Chondrocyte (in vitro differentiated cells): Measurements from ENCODE around the gene AGBL3. TPM values are rescaled to one million over a fixed set of nuclear protein-coding genes. Genes with fewer than 3 reads are reported as not detected.

Experiments
- DNase-seq: peaks from one replicate; pipeline ENCODE4 v3.0.0; 2021; ENCODE audit warnings: mixed read lengths, low spot score
- H3K27ac Mint-ChIP-seq: one replicate; pipeline ENCODE4 v1.8.0; 2021; ENCODE audit warnings: mild to moderate bottlenecking, moderate library complexity, mixed read lengths; ENCODE audit not compliant: unreplicated experiment
- H3K27me3 Mint-ChIP-seq: 2 replicates; pipeline ENCODE4 v1.8.0; 2021; ENCODE audit warnings: low read depth, mixed read lengths
- H3K36me3 Mint-ChIP-seq: 2 replicates; pipeline ENCODE4 v1.8.0; 2021; ENCODE audit warnings: low read depth, mixed read lengths
- H3K4me1 Mint-ChIP-seq: 2 replicates; pipeline ENCODE4 v1.8.0; 2021; ENCODE audit warnings: low read depth, mild to moderate bottlenecking, mixed read lengths
- H3K4me3 Mint-ChIP-seq: one replicate; pipeline ENCODE4 v1.8.0; 2021; ENCODE audit warnings: mild to moderate bottlenecking, moderate library complexity, mixed read lengths; ENCODE audit not compliant: unreplicated experiment
- H3K9me3 Mint-ChIP-seq: 2 replicates; pipeline ENCODE4 v1.8.0; 2021; ENCODE audit warnings: low read depth, mixed read lengths
- CTCF ChIP-seq: fragments of 200-600 bp; sonication (generic); IDR thresholded peaks from 2 replicates; pipeline ENCODE4 v1.5.0; 2021; ENCODE audit warnings: antibody characterized with exemption, mild to moderate bottlenecking, moderate library complexity
- total RNA-seq: library from RNA; stranded (reverse); gene quantifications from 3 replicates; pipeline ENCODE4 v1.2.1, GENCODE V29; 2021

AGBL3 gene
- total RNA-seq, 1 donor from 2014 or later, result 0.30 TPM

GRCh38 chr7:135178364-135178763, 192.1 kb downstream of the AGBL3 start:
- peaks cover 26% of the 10 kb centered on the region for H3K9me3 Mint-ChIP-seq
- H3K27ac Mint-ChIP-seq, result no peak overlapping the region
- no peaks in the 10 kb centered on the region for H3K27me3 Mint-ChIP-seq
- TF ChIP-seq CTCF, result no peak
- DNase-seq, result no peak
- H3K36me3 Mint-ChIP-seq, result peaks cover 26% of the 10 kb centered on the region
- no peak overlapping the region for H3K4me3 Mint-ChIP-seq
- H3K4me1 Mint-ChIP-seq, result no peaks in the 10 kb centered on the region

- TF ChIP-seq CTCF, result no peak
- no peak for DNase-seq
- H3K27ac Mint-ChIP-seq, result no peak overlapping the region
- no peak overlapping the region for H3K4me3 Mint-ChIP-seq
- H3K4me1 Mint-ChIP-seq, result no peaks in the 10 kb centered on the region
- H3K27me3 Mint-ChIP-seq, result no peaks in the 10 kb centered on the region
- peaks cover 32% of the 10 kb centered on the region for H3K9me3 Mint-ChIP-seq
- H3K36me3 Mint-ChIP-seq, result peaks cover 36% of the 10 kb centered on the region
Observed at GRCh38 chr7:135179321-135179925, 193.1 kb downstream of the AGBL3 start.

- H3K36me3 Mint-ChIP-seq, result peaks cover 38% of the 10 kb centered on the region
- DNase-seq, result no peak
- no peak for TF ChIP-seq CTCF
- H3K27me3 Mint-ChIP-seq, result no peaks in the 10 kb centered on the region
- H3K27ac Mint-ChIP-seq, result no peak overlapping the region
- no peaks in the 10 kb centered on the region for H3K4me1 Mint-ChIP-seq
- no peak overlapping the region for H3K4me3 Mint-ChIP-seq
- H3K9me3 Mint-ChIP-seq, result peaks cover 32% of the 10 kb centered on the region
Observed at GRCh38 chr7:135180122-135180521, 193.8 kb downstream of the AGBL3 start.

GRCh38 chr7:135181261-135181928, 195.1 kb downstream of the AGBL3 start:
- no peak for TF ChIP-seq CTCF
- H3K27me3 Mint-ChIP-seq, result no peaks in the 10 kb centered on the region
- peaks cover 32% of the 10 kb centered on the region for H3K9me3 Mint-ChIP-seq
- DNase-seq, result no peak
- no peaks in the 10 kb centered on the region for H3K4me1 Mint-ChIP-seq
- no peak overlapping the region for H3K4me3 Mint-ChIP-seq
- peaks cover 45% of the 10 kb centered on the region for H3K36me3 Mint-ChIP-seq
- no peak overlapping the region for H3K27ac Mint-ChIP-seq

- no peak overlapping the region for H3K27ac Mint-ChIP-seq
- H3K4me1 Mint-ChIP-seq, result no peaks in the 10 kb centered on the region
- peaks cover 32% of the 10 kb centered on the region for H3K9me3 Mint-ChIP-seq
- DNase-seq, result no peak
- no peak overlapping the region for H3K4me3 Mint-ChIP-seq
- peaks cover 45% of the 10 kb centered on the region for H3K36me3 Mint-ChIP-seq
- TF ChIP-seq CTCF, result no peak
- H3K27me3 Mint-ChIP-seq, result no peaks in the 10 kb centered on the region
Observed at GRCh38 chr7:135181929-135182678, 195.8 kb downstream of the AGBL3 start.
